Liver (tissue), 9 donors: ENCODE data around the gene SPATS2. TPM values are rescaled to one million over a fixed set of nuclear protein-coding genes. Genes with fewer than 3 reads are reported as not detected.

Experiments used
- DNase-seq: peaks from one replicate; pipeline ENCODE4 v3.0.0-alpha.2; 2017; ENCODE audit warnings: low spot score
- H3K27ac ChIP-seq, 2 donors: one replicate each; pipeline ENCODE4 v1.7.0; 2013; ENCODE audit warnings: inconsistent platforms in 2 of 2, low read length in 2 of 2, control low read depth in 1 of 2, low read depth in 1 of 2, mild to moderate bottlenecking in 1 of 2
- H3K27me3 ChIP-seq, 4 donors: one replicate each; pipeline versions ENCODE4 v1.6.1 to v1.7.0; 2013; ENCODE audit warnings: low read length in 3 of 4, inconsistent platforms in 1 of 4, mild to moderate bottlenecking in 1 of 4, moderate library complexity in 1 of 4; ENCODE audit not compliant: control insufficient read depth in 4 of 4, insufficient read depth in 4 of 4
- H3K36me3 ChIP-seq, 4 donors: one replicate each; pipeline versions ENCODE4 v1.6.1 to v1.7.0; 2013; ENCODE audit warnings: low read length in 3 of 4, mild to moderate bottlenecking in 3 of 4, low read depth in 1 of 4, moderate library complexity in 1 of 4; ENCODE audit not compliant: control insufficient read depth in 4 of 4, insufficient read depth in 3 of 4
- H3K4me1 ChIP-seq, 4 donors: one replicate each; pipeline versions ENCODE4 v1.6.1 to v1.7.0; 2013; ENCODE audit warnings: low read length in 3 of 4, mild to moderate bottlenecking in 3 of 4, moderate library complexity in 1 of 4; ENCODE audit not compliant: control insufficient read depth in 4 of 4, insufficient read depth in 4 of 4
- H3K4me3 ChIP-seq, 3 donors: one replicate each; pipeline versions ENCODE4 v1.6.1 to v1.7.0; 2013; ENCODE audit warnings: low read length in 3 of 3, control low read depth in 1 of 3, low read depth in 1 of 3, mild to moderate bottlenecking in 1 of 3
- H3K9ac ChIP-seq, 2 donors: one replicate each; pipeline ENCODE4 v1.7.0; 2013; ENCODE audit warnings: low read length in 2 of 2, mild to moderate bottlenecking in 2 of 2, moderate library complexity in 2 of 2, control low read depth in 1 of 2, low read depth in 1 of 2
- H3K9me3 ChIP-seq, 4 donors: one replicate each; pipeline versions ENCODE4 v1.6.1 to v1.7.0; 2013; ENCODE audit warnings: low read length in 3 of 4; ENCODE audit not compliant: control insufficient read depth in 4 of 4
- EGR1 ChIP-seq, 2 donors: IDR thresholded peaks; 2 replicates each; pipeline ENCODE4 v1.6.1; 2016 to 2018; ENCODE audit warnings: antibody characterized with exemption in 2 of 2, low read depth in 2 of 2
- FOXA1 ChIP-seq: IDR thresholded peaks from 2 replicates; pipeline ENCODE4 v1.6.1; 2016; ENCODE audit warnings: antibody characterized with exemption
- FOXA2 ChIP-seq: IDR thresholded peaks from 2 replicates; pipeline ENCODE4 v1.6.1; 2016; ENCODE audit warnings: antibody characterized with exemption
- HNF4A ChIP-seq, 2 donors: conservative IDR thresholded peaks; 2 replicates each; pipeline ENCODE4 v1.6.1; 2016; ENCODE audit warnings: antibody characterized with exemption in 2 of 2, mild to moderate bottlenecking in 2 of 2
- HNF4G ChIP-seq: IDR thresholded peaks from 2 replicates; pipeline ENCODE4 v1.6.1; 2016; ENCODE audit warnings: antibody characterized with exemption
- JUND ChIP-seq, 2 donors: IDR thresholded peaks; 2 replicates each; pipeline ENCODE4 v1.6.1; 2016; ENCODE audit warnings: antibody characterized with exemption in 2 of 2
- NR2F2 ChIP-seq: IDR thresholded peaks from 2 replicates; pipeline ENCODE4 v1.6.1; 2016; ENCODE audit warnings: antibody characterized with exemption
- RAD21 ChIP-seq, 2 donors: IDR thresholded peaks; 2 replicates each; pipeline ENCODE4 v1.6.1; 2016; ENCODE audit warnings: antibody characterized with exemption in 2 of 2, mild to moderate bottlenecking in 2 of 2
- RXRA ChIP-seq, 2 donors: IDR thresholded peaks; 2 replicates each; pipeline ENCODE4 v1.6.1; 2017 to 2018; ENCODE audit warnings: antibody characterized with exemption in 2 of 2, mild to moderate bottlenecking in 1 of 2
- SP1 ChIP-seq: IDR thresholded peaks from 2 replicates; pipeline ENCODE4 v1.6.1; 2018; ENCODE audit warnings: antibody characterized with exemption, mild to moderate bottlenecking
- TAF1 ChIP-seq: conservative IDR thresholded peaks from 2 replicates; pipeline ENCODE4 v1.6.1; 2016; ENCODE audit warnings: antibody characterized with exemption, mild to moderate bottlenecking
- YY1 ChIP-seq: IDR thresholded peaks from 2 replicates; pipeline ENCODE4 v1.6.1; 2016; ENCODE audit warnings: antibody characterized with exemption, mild to moderate bottlenecking
- WGBS: extraction: QIAGEN DNeasy Blood & Tissue Kit; methylation state at CpG from one replicate; pipeline ENCODE4 v1.1.7; 2013; 5-methylcytosine and 5-hydroxymethylcytosine counted together
- polyA plus RNA-seq, 2 donors: library from polyadenylated mRNA; stranded (reverse) in 1 of 2; unstranded in 1 of 2; fragments of 200-250 nt in 1 of 2; fragments of >200 nt in 1 of 2; fragmentation: Nextera tagmentation in 1 of 2; extraction: Ambion mirVana in 1 of 2; gene quantifications; one replicate each; pipeline versions ENCODE4 v1.2.1 to v1.2.3, GENCODE V29; 2013 to 2015
- total RNA-seq, 2 donors: library from RNA; depleted of rRNA; stranded (reverse); fragments of >200 nt; gene quantifications; one replicate each; pipeline ENCODE4 v1.2.3, GENCODE V29; 2014
- TF ChIP-seq, protein P1 (sequence below): IDR thresholded peaks from 2 replicates; pipeline ENCODE4 v1.6.1; 2016; ENCODE audit warnings: antibody characterized with exemption, mild to moderate bottlenecking
- TF ChIP-seq, protein P2 (sequence below): IDR thresholded peaks from 2 replicates; pipeline ENCODE4 v1.6.1; 2016; ENCODE audit warnings: antibody characterized with exemption
- TF ChIP-seq, protein P3 (sequence below): IDR thresholded peaks from 2 replicates; pipeline ENCODE4 v1.6.1; 2016; ENCODE audit warnings: antibody characterized with exemption
- TF ChIP-seq, protein P4 (sequence below): IDR thresholded peaks from 2 replicates; pipeline ENCODE4 v1.6.1; 2016; ENCODE audit warnings: antibody characterized with exemption
- TF ChIP-seq, protein P5 (sequence below): fragments of 150-350 bp; IDR thresholded peaks from 2 replicates; pipeline ENCODE4 v1.5.1; 2017; ENCODE audit warnings: improper control_type of control experiment, low read depth, low read length; ENCODE audit not compliant: missing input control
- donor health status: healthy.
- donor health status: healthy.
- donor health status: healthy.
- donor health status: healthy.
- donor health status: healthy.

Gene SPATS2
- total and polyA plus RNA-seq, 4 donors, result 2.4 to 5.2 (median 4.5) TPM

DNA sequence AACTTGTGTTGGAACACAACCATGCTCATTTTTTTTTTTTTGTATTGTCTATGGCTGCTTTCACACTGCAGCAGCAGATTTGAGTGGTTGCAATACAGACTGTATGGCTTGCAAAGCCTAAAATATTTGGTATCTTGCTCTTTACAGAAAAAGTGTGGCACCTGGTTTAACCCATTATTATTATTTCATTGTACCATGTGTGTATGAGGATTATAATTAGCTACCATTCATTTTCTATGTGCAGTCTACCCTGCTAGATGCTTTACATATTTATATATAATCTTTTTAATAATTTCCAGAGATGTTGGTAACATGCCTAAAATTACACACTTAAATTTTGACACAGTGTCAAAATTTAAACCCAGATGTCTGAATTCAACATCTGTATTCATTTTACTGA lies 37.7 kb downstream of the SPATS2 start:
- H3K27me3 ChIP-seq, result no peaks in the 10 kb centered on the region
- DNase-seq, result no peak
- no peak overlapping the region for H3K9ac ChIP-seq
- H3K27ac ChIP-seq, result no peak overlapping the region
- H3K36me3 ChIP-seq, result no peaks in the 10 kb centered on the region
- TF ChIP-seq FOXA1 (no peak), YY1 (no peak), HNF4A (conservative IDR thresholded peaks at IDR 0.05) (no peak)
- TF ChIP-seq, protein P1, sequence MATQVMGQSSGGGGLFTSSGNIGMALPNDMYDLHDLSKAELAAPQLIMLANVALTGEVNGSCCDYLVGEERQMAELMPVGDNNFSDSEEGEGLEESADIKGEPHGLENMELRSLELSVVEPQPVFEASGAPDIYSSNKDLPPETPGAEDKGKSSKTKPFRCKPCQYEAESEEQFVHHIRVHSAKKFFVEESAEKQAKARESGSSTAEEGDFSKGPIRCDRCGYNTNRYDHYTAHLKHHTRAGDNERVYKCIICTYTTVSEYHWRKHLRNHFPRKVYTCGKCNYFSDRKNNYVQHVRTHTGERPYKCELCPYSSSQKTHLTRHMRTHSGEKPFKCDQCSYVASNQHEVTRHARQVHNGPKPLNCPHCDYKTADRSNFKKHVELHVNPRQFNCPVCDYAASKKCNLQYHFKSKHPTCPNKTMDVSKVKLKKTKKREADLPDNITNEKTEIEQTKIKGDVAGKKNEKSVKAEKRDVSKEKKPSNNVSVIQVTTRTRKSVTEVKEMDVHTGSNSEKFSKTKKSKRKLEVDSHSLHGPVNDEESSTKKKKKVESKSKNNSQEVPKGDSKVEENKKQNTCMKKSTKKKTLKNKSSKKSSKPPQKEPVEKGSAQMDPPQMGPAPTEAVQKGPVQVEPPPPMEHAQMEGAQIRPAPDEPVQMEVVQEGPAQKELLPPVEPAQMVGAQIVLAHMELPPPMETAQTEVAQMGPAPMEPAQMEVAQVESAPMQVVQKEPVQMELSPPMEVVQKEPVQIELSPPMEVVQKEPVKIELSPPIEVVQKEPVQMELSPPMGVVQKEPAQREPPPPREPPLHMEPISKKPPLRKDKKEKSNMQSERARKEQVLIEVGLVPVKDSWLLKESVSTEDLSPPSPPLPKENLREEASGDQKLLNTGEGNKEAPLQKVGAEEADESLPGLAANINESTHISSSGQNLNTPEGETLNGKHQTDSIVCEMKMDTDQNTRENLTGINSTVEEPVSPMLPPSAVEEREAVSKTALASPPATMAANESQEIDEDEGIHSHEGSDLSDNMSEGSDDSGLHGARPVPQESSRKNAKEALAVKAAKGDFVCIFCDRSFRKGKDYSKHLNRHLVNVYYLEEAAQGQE, result no peak
- no peak overlapping the region for H3K4me3 ChIP-seq
- H3K9me3 ChIP-seq, result no peaks in the 10 kb centered on the region
- H3K4me1 ChIP-seq, result peaks cover 0 to 2% (median 2%) of the 10 kb centered on the region in 4 donors

DNA sequence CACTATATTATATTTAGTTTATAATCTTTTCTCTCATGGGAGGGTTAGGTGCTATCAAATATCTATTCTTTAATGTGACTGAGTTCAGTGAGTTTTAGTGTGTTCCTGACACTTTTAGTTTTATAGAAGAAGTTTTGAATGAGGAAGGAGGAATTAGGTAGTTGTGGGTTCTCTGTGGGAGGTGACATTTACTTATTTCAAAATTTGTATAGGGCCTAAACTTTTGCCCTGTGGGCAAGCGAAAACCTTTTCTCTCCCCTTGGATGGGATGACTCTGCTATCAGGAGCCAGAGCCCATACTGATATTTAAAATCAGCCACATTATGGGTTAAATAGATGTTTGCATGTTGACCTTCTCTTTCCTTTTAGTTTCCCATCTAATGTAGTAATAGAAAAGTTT lies 43.6 kb downstream of the SPATS2 start:
- no peak for DNase-seq
- H3K27me3 ChIP-seq, result no peaks in the 10 kb centered on the region
- TF ChIP-seq SP1 (no peak), FOXA2 (no peak), JUND (IDR thresholded peaks at IDR 0.05) (no peak), EGR1 (IDR thresholded peaks at IDR 0.05; ENCODE audit: low read depth in 2 of 2) (no peak), NR2F2 (no peak), RXRA (IDR thresholded peaks at IDR 0.05) (no peak), TAF1 (no peak), YY1 (no peak)
- TF ChIP-seq, protein P2, sequence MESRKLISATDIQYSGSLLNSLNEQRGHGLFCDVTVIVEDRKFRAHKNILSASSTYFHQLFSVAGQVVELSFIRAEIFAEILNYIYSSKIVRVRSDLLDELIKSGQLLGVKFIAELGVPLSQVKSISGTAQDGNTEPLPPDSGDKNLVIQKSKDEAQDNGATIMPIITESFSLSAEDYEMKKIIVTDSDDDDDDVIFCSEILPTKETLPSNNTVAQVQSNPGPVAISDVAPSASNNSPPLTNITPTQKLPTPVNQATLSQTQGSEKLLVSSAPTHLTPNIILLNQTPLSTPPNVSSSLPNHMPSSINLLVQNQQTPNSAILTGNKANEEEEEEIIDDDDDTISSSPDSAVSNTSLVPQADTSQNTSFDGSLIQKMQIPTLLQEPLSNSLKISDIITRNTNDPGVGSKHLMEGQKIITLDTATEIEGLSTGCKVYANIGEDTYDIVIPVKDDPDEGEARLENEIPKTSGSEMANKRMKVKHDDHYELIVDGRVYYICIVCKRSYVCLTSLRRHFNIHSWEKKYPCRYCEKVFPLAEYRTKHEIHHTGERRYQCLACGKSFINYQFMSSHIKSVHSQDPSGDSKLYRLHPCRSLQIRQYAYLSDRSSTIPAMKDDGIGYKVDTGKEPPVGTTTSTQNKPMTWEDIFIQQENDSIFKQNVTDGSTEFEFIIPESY, result no peak
- TF ChIP-seq, protein P3, sequence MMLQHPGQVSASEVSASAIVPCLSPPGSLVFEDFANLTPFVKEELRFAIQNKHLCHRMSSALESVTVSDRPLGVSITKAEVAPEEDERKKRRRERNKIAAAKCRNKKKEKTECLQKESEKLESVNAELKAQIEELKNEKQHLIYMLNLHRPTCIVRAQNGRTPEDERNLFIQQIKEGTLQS, result no peak
- WGBS, result 92% methylated on average over 1 of the region's 1 CpG
- H3K4me3 ChIP-seq, result no peak overlapping the region
- no peaks in the 10 kb centered on the region for H3K9me3 ChIP-seq
- no peak overlapping the region for H3K9ac ChIP-seq
- no peaks in the 10 kb centered on the region for H3K4me1 ChIP-seq
- peaks cover 0 to 1% (median 0%) of the 10 kb centered on the region in 4 donors for H3K36me3 ChIP-seq
- H3K27ac ChIP-seq, result no peak overlapping the region

DNA sequence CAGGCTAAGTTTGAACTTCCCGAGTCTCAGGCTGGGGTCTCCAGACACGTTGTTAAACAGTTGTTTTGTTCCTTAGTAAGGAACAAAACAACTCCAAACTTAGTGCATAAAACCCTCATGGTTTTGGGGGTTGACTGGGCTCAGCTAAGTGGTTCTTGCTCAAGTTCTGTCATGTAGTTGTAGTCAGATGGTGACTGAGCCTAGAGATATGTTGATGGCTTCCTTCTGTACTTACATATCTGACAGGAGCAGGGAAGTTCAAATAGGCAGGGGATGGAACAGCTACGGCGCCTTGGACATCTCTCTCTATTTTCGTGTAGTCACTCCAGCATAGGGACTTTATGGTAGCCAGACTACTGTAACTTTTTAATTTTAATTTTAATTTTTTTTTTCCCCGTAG lies 45.7 kb downstream of the SPATS2 start:
- TF ChIP-seq, protein P3, result no peak
- TF ChIP-seq, protein P2, result no peak
- TF ChIP-seq, protein P4, sequence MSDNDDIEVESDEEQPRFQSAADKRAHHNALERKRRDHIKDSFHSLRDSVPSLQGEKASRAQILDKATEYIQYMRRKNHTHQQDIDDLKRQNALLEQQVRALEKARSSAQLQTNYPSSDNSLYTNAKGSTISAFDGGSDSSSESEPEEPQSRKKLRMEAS, result no peak
- no peak for TF ChIP-seq FOXA1
- no peak for TF ChIP-seq NR2F2
- TF ChIP-seq FOXA2, result no peak
- no peak for TF ChIP-seq JUND (IDR thresholded peaks at IDR 0.05)
- no peak for TF ChIP-seq TAF1
- TF ChIP-seq, protein P5, sequence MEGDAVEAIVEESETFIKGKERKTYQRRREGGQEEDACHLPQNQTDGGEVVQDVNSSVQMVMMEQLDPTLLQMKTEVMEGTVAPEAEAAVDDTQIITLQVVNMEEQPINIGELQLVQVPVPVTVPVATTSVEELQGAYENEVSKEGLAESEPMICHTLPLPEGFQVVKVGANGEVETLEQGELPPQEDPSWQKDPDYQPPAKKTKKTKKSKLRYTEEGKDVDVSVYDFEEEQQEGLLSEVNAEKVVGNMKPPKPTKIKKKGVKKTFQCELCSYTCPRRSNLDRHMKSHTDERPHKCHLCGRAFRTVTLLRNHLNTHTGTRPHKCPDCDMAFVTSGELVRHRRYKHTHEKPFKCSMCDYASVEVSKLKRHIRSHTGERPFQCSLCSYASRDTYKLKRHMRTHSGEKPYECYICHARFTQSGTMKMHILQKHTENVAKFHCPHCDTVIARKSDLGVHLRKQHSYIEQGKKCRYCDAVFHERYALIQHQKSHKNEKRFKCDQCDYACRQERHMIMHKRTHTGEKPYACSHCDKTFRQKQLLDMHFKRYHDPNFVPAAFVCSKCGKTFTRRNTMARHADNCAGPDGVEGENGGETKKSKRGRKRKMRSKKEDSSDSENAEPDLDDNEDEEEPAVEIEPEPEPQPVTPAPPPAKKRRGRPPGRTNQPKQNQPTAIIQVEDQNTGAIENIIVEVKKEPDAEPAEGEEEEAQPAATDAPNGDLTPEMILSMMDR, result no peak
- TF ChIP-seq HNF4G, result no peak
- no peak for TF ChIP-seq YY1
- no peak for TF ChIP-seq RXRA (IDR thresholded peaks at IDR 0.05)
- TF ChIP-seq HNF4A (conservative IDR thresholded peaks at IDR 0.05), result no peak
- no peak for TF ChIP-seq EGR1 (IDR thresholded peaks at IDR 0.05; ENCODE audit: low read depth in 2 of 2)
- no peak for TF ChIP-seq RAD21 (IDR thresholded peaks at IDR 0.05)
- Histone ChIP-seq H3K27me3 (no peaks in the 10 kb centered on the region), H3K4me3 (no peak overlapping the region), H3K9me3 (no peaks in the 10 kb centered on the region), H3K9ac (no peak overlapping the region), H3K36me3 (peaks cover 0 to 1% (median 0%) of the 10 kb centered on the region in 4 donors), H3K27ac (no peak overlapping the region), H3K4me1 (no peaks in the 10 kb centered on the region)
- no peak for DNase-seq
- 92% methylated on average over 6 of the region's 6 CpGs for WGBS
